Fibroblast of skin of back (primary cell): ENCODE data around the gene SMAP2. TPM values are rescaled to one million over a fixed set of nuclear protein-coding genes. Genes with fewer than 3 reads are reported as not detected.
"Not testable (repeated sequence)": the region's sequence is repeated elsewhere in the genome, so short reads cannot be mapped to it uniquely, and the experiment has no call there.

Experiments used
- DNase-seq: peaks from one replicate; pipeline ENCODE4 v3.0.0-alpha.2; 2013
- polyA plus RNA-seq, 2 experiments: library from polyadenylated mRNA; unstranded; fragments of 120-200 nt; gene quantifications; one replicate each; pipeline ENCODE4 v1.2.1, GENCODE V29; 2013; ENCODE audit not compliant: insufficient read length in 2 of 2

Gene SMAP2
- polyA plus RNA-seq (2013, experiment 1 of 2; ENCODE audit: insufficient read length), result 37.3 TPM
- polyA plus RNA-seq (2013, experiment 2 of 2; ENCODE audit: insufficient read length), result 28.9 TPM

DNA sequence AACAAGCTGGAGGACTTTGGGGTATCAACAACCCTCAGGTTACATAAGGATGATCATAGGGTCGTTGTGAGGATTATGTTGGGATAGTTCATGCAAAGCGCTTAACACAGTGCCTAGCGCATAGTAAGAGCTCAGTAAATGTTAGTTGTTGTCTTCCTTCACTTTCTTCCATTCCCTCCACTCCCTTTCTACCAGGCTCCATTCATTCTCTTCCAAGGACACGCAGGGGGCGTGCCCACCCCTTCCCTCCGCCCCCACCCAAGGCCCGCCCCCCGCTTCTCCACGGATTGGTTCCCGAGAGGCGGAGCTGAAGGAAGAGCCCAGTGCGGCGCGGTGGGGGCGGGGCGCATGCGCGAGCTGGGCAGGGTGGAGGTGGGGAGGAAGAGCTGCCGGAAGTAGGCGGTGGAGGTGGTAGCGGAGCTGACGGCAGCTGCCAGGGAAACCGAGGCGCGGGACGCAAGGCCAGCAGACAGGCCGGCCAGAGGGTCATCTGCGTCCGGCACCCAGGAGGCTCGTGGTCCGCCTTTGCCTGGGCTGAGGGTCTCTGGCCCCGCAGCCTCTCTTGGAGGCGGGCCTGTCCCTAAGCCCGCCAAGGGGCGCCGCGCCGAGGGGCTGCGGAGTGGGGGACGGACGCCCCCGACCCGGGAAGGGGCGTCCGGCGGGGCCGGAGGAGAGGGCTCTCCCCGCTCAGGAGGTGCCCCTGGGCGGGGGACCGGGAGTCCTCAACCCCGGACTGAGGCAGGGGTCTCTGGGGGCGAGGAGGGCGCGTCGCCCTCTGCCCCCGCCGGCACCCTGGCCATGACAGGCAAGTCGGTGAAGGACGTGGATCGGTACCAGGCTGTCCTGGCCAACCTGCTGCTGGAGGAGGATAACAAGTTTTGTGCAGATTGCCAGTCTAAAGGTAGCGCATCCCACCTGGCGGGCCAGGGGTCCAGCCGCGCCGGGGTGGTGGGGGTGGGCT is at the start of gene SMAP2:
TSS of gene SMAP2 (plus strand) at position 405 of the 961 bp plus-strand sequence. CDS start at position 799, 394 bp downstream.
- DNase-seq, result peak; percentile 95

DNA sequence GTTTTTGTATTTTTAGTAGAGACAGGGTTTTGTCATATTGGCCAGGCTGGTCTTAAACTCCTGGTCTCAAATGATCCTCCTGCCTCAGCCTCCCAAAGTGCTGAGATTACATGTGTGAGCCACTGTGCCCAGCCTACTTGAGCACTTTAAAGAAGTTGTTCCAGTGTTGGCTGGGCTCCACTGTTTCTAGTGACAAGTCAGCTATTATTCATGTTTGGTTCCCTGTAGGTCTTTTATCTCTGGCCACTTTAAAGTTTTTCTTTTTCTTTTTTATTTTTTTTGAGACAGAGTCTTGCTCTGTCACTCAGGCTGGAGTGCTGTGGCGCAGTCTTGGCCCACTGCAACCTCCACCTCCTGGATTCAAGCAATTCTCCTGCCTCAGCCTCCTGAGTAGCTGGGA is 42.1 kb upstream of the SMAP2 start:
- not testable (repeated sequence) for DNase-seq

DNA sequence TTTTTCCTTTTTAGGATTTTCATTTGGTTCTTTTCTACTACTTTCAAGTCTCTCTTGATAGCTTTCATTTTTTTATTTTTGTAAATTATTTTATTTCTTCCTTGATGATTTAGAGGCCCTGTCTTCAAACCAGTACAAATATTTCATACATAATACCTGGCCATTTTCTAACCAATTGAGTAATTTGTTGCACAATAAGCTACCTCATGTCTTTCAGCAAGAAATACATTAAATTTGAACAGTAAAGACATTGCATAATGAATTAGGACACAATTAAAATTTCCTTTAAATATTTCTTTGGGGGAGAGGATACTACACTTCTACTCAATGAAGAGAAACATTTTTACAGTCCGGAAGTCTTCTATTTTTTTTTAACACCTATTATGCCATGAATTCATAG is 40.8 kb upstream of the SMAP2 start:
- DNase-seq, result no peak

DNA sequence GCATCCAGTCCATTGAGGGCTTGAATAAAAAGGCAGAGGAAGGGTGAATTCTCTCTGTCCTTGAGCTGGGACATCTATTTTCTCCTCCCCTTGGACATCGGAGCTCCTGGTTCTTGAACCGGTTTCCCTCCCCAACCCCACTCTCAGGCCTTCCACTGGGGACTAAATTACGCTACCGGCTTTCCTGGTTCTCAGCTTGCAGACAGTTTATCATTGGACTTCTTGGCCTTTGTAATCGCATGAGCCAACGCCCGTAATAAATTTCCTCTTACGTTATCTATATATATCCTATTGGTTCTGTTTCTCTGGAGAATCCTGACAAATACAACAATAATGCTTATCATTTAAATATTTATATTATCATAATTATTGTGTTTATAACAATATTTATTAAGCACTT is 36.1 kb upstream of the SMAP2 start:
- no peak for DNase-seq

DNA sequence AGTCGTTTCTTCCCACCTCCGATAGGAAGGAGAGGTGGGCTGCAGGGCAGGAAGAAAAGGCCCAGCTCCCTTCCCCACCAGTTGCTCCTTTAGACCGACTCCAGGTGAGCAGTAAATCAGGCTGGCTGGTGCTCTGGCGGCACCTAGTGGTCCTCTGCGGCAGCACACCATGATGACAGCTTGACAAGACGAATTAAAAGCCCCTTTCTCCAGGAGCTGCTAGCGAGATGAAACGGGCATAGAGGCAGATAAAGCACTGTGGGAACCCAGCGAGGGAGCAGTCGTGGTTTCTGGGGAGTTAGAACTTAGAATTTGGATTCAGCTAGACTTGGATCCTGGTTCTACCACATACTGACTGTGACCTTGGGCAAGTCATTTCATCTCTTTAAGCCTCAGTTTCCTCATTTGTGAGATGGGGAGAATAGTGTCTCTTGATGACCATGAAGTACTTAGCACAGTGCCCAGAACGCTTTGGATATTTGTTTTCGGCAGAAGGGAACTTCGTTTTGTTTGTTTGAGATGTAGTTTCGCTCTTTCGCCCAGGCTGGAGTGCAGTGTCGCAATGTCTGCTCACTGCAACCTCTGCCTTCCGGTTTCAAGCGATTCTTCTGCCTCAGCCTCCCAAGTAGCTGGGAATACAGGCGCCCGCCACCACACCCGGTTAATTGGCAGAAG is 34.6 kb upstream of the SMAP2 start:
- peak; percentile 68 for DNase-seq

DNA sequence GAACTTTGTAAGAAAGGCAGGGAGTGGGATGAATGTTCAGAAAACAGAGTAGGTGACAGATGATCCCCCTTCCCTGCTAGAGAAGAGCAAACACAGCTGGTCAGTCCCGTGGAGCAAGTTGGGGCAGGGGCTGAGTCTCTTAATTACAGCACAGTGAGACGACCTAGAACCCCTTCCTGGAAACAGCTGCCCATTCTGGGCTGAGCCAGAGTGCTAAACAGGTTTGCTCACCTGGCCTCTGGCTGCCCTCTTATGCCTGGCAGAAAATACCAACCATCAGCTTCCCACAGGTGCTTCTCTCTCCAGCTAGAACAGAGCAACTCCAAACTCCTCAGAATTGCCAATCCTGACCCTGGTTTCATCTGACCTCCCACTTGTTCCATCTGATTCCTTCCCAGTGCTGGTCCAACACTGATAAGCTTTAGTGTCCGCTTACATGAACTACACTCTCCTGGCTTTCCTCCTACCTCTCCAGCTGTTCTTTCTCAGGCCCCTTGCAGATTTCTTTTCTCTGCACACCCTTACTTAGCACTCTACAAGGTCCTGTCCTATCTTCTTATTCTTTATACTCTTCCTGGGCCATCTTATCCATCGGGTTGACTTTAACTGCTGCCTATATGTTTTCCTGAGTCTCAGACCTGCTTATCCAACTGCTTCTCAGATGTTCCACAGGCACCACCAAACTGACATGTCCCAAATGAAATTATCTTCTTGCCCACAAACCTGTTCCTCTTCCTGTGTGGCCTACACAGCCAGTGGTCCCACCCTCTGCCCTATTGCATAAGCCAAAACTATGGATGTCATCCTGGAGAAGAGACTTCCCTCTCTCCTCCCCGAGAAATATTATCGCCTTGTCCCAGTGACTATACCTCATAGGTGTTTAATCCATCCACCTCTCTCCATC is 33.9 kb upstream of the SMAP2 start:
- DNase-seq, result no peak

DNA sequence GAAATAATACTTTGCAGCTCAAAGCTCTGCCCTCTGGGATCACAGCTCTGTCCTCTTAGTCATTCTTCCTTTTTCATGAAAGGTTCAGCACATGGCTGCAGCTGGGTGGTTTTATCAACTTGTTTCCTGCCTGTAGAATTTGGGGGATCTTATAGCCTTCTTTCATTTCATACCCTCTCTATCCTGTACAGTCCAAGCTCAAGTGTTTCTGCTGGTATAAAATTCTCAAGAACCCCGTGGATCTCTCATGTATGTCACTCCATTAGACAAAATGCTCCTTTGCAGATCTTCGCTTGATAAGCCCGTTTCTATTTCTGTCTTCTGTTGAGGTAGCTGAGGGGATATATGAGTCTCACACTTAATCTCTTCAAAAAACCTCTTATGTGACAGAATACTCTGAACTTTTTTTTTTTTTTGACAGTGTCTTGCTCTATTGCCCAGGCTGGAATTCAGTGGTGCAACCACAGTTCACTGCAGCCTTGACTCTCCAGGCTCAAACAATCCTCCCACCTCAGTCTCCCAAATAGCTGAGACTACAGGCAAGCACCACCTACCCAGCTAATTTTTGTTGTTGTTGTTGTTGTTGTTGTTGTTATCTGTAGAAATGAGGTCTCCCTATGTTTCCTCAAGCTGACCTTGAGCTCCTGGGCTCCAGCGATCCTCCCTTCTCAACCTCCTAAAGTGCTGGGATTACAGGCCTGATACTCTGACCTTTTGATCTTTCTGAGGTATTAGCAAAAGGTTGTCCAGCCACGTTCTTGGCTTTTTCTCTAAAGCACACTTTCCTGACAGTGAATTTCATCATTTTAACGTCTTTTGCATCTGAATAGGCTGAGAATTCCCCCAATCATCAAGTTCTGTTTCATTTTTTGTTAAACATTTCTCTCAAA is 31.8 kb upstream of the SMAP2 start:
- no peak for DNase-seq

DNA sequence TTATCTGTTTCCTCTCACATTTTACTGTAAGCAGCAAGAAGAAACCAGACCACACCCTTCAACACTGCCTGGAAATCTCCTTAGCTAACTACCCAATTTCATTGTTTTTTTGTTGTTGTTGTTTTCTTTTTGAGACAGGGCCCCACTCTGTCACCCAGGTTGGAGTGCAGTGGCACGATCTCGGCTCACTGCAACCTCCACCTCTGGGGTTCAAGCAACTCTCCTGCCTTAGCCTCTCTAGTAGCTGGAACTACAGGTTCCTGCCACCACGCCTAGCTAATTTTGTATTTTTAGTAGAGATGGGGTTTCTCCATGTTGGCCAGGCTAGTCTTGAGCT is 31.2 kb upstream of the SMAP2 start:
- DNase-seq, result not testable (repeated sequence)

DNA sequence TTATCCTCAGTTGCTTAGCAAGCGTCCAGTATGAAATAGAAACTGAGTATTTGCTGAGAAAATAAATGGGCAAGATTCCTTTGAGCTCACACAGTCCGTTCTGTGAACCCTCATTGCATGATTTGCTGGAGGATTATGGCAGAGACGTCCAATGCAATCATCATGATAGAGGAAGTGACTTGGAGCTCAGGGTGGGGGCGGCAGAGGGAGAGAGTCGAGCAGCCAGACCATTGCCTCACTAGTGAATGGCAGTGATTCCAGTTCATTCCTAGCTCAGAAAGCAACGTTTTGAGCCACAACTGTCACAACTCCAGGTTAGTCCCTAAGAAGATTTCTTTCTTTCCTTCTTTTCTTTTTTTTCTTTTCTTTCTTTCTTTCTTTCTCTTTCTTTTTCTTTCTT is 28.9 kb upstream of the SMAP2 start:
- DNase-seq, result peak; percentile 54

DNA sequence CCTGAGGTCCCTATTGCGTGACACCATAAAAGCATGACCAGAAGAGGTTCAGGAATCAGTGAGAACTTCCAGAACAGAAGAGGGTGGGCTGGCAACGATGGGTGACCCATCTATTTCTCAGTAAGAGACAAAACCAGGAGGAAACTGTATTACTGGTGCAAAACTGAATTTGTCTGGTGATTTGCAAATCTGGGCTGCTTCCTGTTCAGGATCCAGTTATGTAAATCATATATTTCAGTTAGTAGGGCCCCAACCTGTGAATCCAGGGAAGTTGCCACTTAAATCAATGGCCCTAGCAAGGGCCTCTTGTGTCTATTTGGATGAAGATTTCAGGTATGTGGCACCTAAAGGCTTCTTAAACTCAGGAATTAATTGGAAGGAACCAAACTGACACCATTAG is 23.1 kb upstream of the SMAP2 start:
- DNase-seq, result no peak

DNA sequence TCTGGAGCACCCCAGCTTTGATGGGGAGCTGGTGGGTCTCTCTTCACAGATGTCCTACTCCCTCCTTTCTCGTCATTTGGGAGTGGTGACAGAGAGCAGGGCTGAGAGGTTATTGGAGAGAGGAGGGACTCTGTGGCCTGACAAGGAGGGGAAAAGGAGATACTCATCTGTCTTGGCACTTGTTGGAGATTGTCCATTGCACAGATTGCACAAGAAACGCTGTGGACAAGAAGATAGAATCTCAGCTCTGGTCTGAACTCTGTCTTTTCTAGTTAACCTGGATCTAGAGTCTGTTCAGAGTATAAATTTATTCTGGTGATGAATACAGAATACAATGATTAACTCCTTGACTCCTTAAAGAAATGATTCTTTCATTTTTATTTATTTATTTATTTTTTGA is 22.4 kb upstream of the SMAP2 start:
- DNase-seq, result no peak

DNA sequence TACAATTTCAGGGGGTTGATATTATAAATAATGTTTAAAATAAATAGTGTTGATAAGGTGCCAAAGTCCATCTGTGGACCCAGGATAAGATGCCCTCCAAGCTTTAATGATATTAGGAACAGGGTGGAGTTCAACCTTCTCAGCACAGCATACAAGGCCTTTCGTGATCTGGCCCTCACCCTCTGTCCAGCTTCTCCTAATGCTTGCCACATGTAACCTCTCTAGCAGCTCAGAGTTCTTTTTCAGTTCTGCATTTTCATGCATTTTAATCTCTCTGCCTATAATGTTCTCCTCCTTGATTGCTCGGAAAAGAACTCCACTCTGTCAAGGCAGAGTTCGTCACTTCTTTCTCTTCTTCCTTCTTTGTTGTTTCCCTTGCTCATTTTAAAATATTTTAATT is 21.4 kb upstream of the SMAP2 start:
- DNase-seq, result no peak

DNA sequence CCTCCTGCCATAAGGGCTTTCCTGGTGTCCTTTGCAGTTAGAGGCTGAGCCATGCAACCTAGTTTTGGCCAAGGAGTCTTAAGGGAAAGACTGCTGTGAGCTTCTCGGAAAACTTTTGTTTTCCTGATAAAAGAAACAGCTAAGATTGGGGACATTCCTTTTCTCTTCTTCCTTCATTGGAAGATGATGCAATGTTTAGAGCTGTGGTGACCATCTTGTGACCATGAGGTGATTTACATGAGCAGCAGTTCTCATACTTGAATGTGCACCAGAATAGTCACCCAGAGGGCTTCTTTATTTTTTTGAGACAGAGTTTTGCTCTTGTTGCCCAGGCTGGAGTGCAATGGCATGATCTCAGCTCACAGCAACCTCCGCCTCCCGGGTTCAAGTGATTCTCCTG is 20.4 kb upstream of the SMAP2 start:
- DNase-seq, result no peak

DNA sequence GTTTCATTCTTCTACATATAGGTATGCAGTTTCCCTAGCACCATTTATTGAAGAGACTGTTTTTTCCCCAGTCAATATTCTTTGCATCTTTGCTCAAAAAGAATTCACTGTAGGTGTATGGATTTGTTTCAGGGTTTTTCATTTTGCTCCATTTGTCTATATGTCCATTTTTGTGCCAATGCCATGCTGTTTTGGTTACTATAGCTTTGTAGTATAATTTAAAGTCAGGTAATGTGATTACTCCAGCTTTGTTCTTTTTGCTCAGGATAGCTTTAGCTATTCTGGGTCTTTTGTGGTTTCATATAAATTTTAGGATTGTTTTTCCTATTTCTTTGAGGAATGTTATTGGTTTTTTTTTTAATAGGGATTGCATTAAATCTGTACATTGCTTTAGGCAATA is 15.9 kb upstream of the SMAP2 start:
- DNase-seq, result no peak

DNA sequence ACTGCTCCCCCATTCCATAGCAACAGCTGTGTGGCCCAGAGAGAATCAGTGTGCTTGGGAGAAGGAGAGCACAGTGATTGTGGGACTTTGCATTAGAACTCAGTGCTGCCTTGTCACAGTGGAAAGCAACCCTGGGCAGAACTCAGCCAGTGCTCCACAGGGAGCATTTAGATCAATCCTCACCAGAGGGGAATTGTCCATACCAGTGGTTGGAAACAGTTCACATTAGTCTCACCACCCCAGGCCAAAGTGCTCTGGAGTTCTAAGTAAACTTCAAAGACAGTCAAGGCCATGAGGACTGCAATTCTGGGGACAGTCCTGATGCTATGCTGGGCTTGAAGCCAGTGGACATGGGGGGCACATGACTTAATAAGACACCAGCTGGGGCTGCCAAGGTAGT is 12.9 kb upstream of the SMAP2 start:
- DNase-seq, result no peak

DNA sequence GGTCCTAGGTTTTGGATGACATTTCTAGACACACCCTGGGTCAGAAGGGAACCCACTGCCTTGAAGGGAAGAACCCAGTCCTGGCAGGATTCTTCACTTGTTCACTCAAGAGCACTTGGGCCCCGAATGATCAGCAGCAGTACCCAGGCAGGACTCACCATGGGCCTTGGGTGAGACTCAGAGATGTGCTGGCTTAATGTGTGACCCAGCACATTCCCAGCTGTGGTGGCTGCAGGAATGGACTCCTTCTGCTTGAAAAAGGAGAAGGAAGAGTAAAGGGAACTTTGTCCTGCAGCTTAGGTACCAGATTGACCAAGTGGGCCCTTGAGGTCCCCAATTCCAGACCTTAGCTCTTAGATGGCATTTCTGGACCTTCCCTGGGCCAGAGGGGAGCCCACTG is 12.3 kb upstream of the SMAP2 start:
- DNase-seq, result no peak

DNA sequence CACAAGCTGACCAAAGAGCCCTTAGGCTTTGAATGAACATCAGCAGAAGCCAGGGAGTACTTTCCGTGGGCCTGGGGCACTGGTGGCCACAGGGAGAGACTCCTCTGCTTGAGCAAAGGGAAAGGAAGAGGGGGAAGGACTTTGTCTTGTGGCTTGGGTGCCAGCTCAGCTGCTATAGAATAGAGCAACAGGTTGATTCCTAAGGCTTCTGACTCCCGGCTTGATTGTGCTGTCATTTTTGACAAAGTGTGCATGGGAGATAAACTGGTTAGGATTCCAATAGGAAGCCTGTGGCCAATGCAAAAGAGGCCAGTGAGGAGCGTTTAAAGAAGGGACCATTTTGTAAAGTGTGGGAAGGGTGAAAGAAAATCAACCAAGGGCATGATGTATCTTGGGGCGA is 11.9 kb upstream of the SMAP2 start:
- DNase-seq, result no peak

DNA sequence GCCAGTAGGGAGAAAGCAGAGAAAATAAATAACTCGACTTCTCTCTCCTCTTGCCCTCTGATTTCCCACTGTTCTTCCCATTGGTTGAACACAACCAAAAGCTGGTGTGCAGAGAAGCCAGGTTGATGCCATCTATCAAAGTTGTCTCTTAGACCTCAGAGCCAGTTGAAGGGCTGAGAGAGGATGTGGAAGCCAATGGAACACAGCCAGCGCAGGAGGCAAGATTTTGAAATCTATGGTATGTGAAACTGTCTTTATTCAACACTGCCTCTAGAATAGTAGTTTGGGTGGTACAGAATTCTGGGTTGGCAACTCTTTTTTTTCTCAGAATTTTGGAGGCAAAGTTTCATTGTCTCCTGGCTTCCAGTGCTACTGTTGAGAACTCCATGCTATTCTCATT is 11.3 kb upstream of the SMAP2 start:
- DNase-seq, result no peak

DNA sequence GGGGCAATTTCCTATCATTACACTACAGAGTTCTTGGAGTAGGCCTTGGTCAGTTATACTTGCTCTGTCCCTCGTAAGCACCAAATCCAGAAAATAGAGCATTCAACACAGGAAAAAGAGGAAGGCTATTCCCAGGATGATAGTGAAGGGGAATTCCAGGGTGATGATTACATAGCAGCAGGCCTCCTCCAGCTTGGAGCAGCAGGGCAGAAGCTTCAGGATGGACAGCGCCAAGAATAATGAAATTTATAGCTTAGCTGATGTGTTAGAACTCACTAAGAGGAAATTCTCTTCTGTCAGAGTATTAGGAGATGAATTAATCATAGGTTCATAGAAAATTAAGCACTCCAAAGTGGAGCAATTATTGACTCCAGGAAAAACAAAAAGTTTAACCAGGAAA is 10.8 kb upstream of the SMAP2 start:
- peak; percentile 66 for DNase-seq

DNA sequence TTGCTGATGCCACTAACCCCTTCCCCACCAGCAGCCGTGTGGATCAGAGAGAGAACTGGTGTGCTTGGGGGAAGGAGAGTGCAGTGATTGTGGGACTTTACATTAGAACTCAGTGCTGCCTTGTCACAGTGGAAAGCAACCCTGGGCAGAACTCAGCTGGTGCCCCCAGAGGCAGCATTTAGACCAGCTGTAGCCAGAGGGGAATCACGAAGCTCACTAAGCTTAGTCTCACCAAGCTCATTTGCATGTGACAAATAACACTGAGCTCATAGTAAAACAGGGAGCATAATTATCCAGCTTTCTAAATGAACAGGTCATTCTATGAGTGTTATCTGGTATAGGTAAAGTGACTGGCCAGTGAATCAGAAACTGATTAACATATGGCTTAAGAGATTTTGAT is 9.8 kb upstream of the SMAP2 start:
- DNase-seq, result no peak

DNA sequence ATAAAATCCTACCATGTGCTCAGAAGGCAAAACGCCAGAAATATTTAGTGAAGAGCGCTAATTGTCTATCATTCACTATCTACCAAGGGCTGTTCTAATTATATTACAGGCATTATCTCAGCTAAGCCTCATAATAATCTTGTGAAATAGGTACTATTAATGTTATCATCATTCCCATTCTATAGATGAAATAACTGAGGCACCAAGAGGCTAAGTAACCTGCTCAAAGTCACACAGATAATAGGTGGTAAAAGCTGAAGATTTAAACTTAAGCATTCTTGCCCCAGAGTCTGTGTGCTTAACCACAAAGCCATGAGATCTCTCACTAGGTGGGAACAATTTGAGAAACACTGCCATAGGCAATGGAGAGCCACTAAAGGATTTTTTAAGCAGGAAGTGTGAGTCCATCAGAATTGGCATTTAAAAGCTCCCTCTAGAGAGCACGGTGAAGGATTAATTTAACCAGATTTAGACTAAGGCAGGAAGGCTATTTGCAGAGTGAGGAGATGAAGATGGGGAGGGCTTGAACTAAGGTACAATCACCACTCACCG is 1.7 kb upstream of the SMAP2 start:
- DNase-seq, result no peak
